Measurements from ENCODE around the gene RGS6. TPM values are rescaled to one million over a fixed set of nuclear protein-coding genes. Genes with fewer than 3 reads are reported as not detected.
A peak's percentile ranks its signal among the peaks of the same experiment; 100 is the strongest.

The RGS6 gene
- total and polyA plus RNA-seq, 2 donors (not counting 1 experiment from before 2014, with no cell fraction given), result not detected

- H3K9ac ChIP-seq (ENCODE audit: insufficient read depth, low read length), result no peak overlapping the region
- no peaks in the 10 kb centered on the region for H3K79me2 ChIP-seq (ENCODE audit: control insufficient read depth, insufficient read depth, low read length)
- DNase-seq (ENCODE audit: low read depth in 2 of 2), result peak in 1 of 2 donors; percentile 34
- H3K4me3 ChIP-seq (replicated peaks in 1 of 4; ENCODE audit: control extremely low read depth in 1 of 4, insufficient read depth in 1 of 4, low read depth in 3 of 4, low read length in 4 of 4), result no peak overlapping the region
- no peaks in the 10 kb centered on the region for H3K36me3 ChIP-seq (ENCODE audit: control insufficient read depth, insufficient read depth, low read length)
- peaks cover 3% of the 10 kb centered on the region for H3K4me1 ChIP-seq (ENCODE audit: control insufficient read depth, extremely low read depth, insufficient read depth, low read length)
- no peak overlapping the region for H3K27ac ChIP-seq (ENCODE audit: insufficient read depth, low read length)
- H4K20me1 ChIP-seq (ENCODE audit: control insufficient read depth, extremely low read depth, insufficient read depth, low read length), result no peaks in the 10 kb centered on the region
- no peaks in the 10 kb centered on the region for H3K9me3 ChIP-seq (ENCODE audit: control insufficient read depth, insufficient read depth, low read depth, low read length)
- no peaks in the 10 kb centered on the region for H3K27me3 ChIP-seq (ENCODE audit: control insufficient read depth, insufficient read depth, low read length)
- H2AFZ ChIP-seq (ENCODE audit: low read length), result no peak overlapping the region
- TF ChIP-seq CTCF (conservative IDR thresholded peaks at IDR 0.05 in 1 of 2, IDR thresholded peaks at IDR 0.05 in 1 of 2; ENCODE audit: low read depth in 1 of 2, low read length in 2 of 2), result no peak
- no peak for TF ChIP-seq EZH2 (IDR thresholded peaks at IDR 0.05; ENCODE audit: low read length, missing control alignments)
- no peak overlapping the region for H3K4me2 ChIP-seq (ENCODE audit: extremely low read depth, insufficient read depth, low read length)
Observed at GRCh38 chr14:72521968-72522741, 589.9 kb downstream of the RGS6 start.

- H4K20me1 ChIP-seq (ENCODE audit: control insufficient read depth, extremely low read depth, insufficient read depth, low read length), result no peaks in the 10 kb centered on the region
- H3K36me3 ChIP-seq (ENCODE audit: control insufficient read depth, insufficient read depth, low read length), result no peaks in the 10 kb centered on the region
- no peak overlapping the region for H3K4me2 ChIP-seq (ENCODE audit: extremely low read depth, insufficient read depth, low read length)
- H3K4me3 ChIP-seq (replicated peaks in 1 of 4; ENCODE audit: control extremely low read depth in 1 of 4, insufficient read depth in 1 of 4, low read depth in 3 of 4, low read length in 4 of 4), result no peak overlapping the region
- no peaks in the 10 kb centered on the region for H3K27me3 ChIP-seq (ENCODE audit: control insufficient read depth, insufficient read depth, low read length)
- no peak overlapping the region for H3K9ac ChIP-seq (ENCODE audit: insufficient read depth, low read length)
- TF ChIP-seq CTCF (conservative IDR thresholded peaks at IDR 0.05 in 1 of 2, IDR thresholded peaks at IDR 0.05 in 1 of 2; ENCODE audit: low read depth in 1 of 2, low read length in 2 of 2) (no peak), EZH2 (IDR thresholded peaks at IDR 0.05; ENCODE audit: low read length, missing control alignments) (no peak)
- H3K79me2 ChIP-seq (ENCODE audit: control insufficient read depth, insufficient read depth, low read length), result no peaks in the 10 kb centered on the region
- peaks cover 2% of the 10 kb centered on the region for H3K4me1 ChIP-seq (ENCODE audit: control insufficient read depth, extremely low read depth, insufficient read depth, low read length)
- no peak overlapping the region for H2AFZ ChIP-seq (ENCODE audit: low read length)
- H3K9me3 ChIP-seq (ENCODE audit: control insufficient read depth, insufficient read depth, low read depth, low read length), result no peaks in the 10 kb centered on the region
- H3K27ac ChIP-seq (ENCODE audit: insufficient read depth, low read length), result no peak overlapping the region
- no peak for DNase-seq (ENCODE audit: low read depth in 2 of 2)
Observed at GRCh38 chr14:72522847-72523246, 590.6 kb downstream of the RGS6 start.

GRCh38 chr14:72523424-72524294 is 591.4 kb downstream of the RGS6 start:
- no peak overlapping the region for H3K4me3 ChIP-seq (replicated peaks in 1 of 4; ENCODE audit: control extremely low read depth in 1 of 4, insufficient read depth in 1 of 4, low read depth in 3 of 4, low read length in 4 of 4)

More at GRCh38 chr14:72523424-72524294, 591.4 kb downstream of the RGS6 start:
- Histone ChIP-seq H3K4me2 (ENCODE audit: extremely low read depth, insufficient read depth, low read length) (no peak overlapping the region), H3K9me3 (ENCODE audit: control insufficient read depth, insufficient read depth, low read depth, low read length) (no peaks in the 10 kb centered on the region), H3K27ac (ENCODE audit: insufficient read depth, low read length) (no peak overlapping the region), H3K36me3 (ENCODE audit: control insufficient read depth, insufficient read depth, low read length) (no peaks in the 10 kb centered on the region), H3K9ac (ENCODE audit: insufficient read depth, low read length) (no peak overlapping the region), H3K27me3 (ENCODE audit: control insufficient read depth, insufficient read depth, low read length) (no peaks in the 10 kb centered on the region), H2AFZ (ENCODE audit: low read length) (no peak overlapping the region), H3K4me1 (ENCODE audit: control insufficient read depth, extremely low read depth, insufficient read depth, low read length) (peaks cover 2% of the 10 kb centered on the region), H4K20me1 (ENCODE audit: control insufficient read depth, extremely low read depth, insufficient read depth, low read length) (no peaks in the 10 kb centered on the region), H3K79me2 (ENCODE audit: control insufficient read depth, insufficient read depth, low read length) (no peaks in the 10 kb centered on the region)
- peak; percentile 30 to 79 for DNase-seq (ENCODE audit: low read depth in 2 of 2)
- TF ChIP-seq CTCF (conservative IDR thresholded peaks at IDR 0.05 in 1 of 2, IDR thresholded peaks at IDR 0.05 in 1 of 2; ENCODE audit: low read depth in 1 of 2, low read length in 2 of 2) (no peak), EZH2 (IDR thresholded peaks at IDR 0.05; ENCODE audit: low read length, missing control alignments) (no peak)

Data from fibroblast of lung (primary cell).